OCI-LY1 (cell line): ENCODE measurements around the gene STX8.

Experiments
- H2AFZ ChIP-seq: fragments of 200-600 bp; sonication (generic), shearing (Covaris generic); 2 replicates; pipeline ENCODE4 v1.6.0; 2014; ENCODE audit warnings: antibody characterized with exemption, mild to moderate bottlenecking, low read length
- H3F3A ChIP-seq: fragments of 200-600 bp; sonication (generic), shearing (Covaris generic); 2 replicates; pipeline ENCODE4 v1.6.0; 2014; ENCODE audit warnings: mild to moderate bottlenecking, antibody characterized with exemption, low read length, moderate library complexity; ENCODE audit not compliant: insufficient read depth
- H3K27ac ChIP-seq: fragments of 200-600 bp; sonication (generic); 2 replicates; pipeline ENCODE4 v1.5.1; 2014; ENCODE audit warnings: low read length, mixed run types, mild to moderate bottlenecking, low read depth; ENCODE audit not compliant: poor library complexity, severe bottlenecking
- H3K27me3 ChIP-seq: fragments of 200-600 bp; sonication (generic); 2 replicates; pipeline ENCODE4 v1.6.0; 2014; ENCODE audit warnings: antibody characterized with exemption, mild to moderate bottlenecking, low read length, moderate library complexity; ENCODE audit not compliant: insufficient read depth
- H3K36me3 ChIP-seq: fragments of 200-600 bp; sonication (generic); 2 replicates; pipeline ENCODE4 v1.6.1; 2014; ENCODE audit warnings: mild to moderate bottlenecking, antibody characterized with exemption, low read length, moderate library complexity, mixed read lengths; ENCODE audit not compliant: insufficient read depth
- H3K4me1 ChIP-seq: fragments of 200-600 bp; sonication (generic); 2 replicates; pipeline ENCODE4 v1.5.1; 2014; ENCODE audit warnings: mild to moderate bottlenecking, low read length, moderate library complexity; ENCODE audit not compliant: insufficient read depth, severe bottlenecking
- H3K4me2 ChIP-seq: fragments of 200-600 bp; sonication (generic), shearing (Covaris generic); 2 replicates; pipeline ENCODE4 v1.6.1; 2014; ENCODE audit warnings: low read length
- H3K4me3 ChIP-seq: fragments of 200-600 bp; sonication (generic); 2 replicates; pipeline ENCODE4 v1.5.1; 2014; ENCODE audit warnings: low read length, low read depth, mild to moderate bottlenecking, mixed read lengths; ENCODE audit not compliant: poor library complexity, severe bottlenecking
- H3K79me2 ChIP-seq: fragments of 200-600 bp; shearing (Covaris generic); 2 replicates; pipeline ENCODE4 v1.6.1; 2016; ENCODE audit warnings: mixed run types, low read length, mixed read lengths; ENCODE audit not compliant: insufficient read depth
- H3K9ac ChIP-seq: fragments of 200-600 bp; sonication (generic), shearing (Covaris generic); 2 replicates; pipeline ENCODE4 v1.6.1; 2014; ENCODE audit warnings: mild to moderate bottlenecking, low read length, mixed read lengths
- H3K9me2 ChIP-seq: fragments of 200-600 bp; sonication (generic), shearing (Covaris generic); 2 replicates; pipeline ENCODE4 v1.6.1; 2014; ENCODE audit warnings: low read depth, mild to moderate bottlenecking, low read length, mixed read lengths
- H3K9me3 ChIP-seq: fragments of 200-600 bp; shearing (Covaris generic); 2 replicates; pipeline ENCODE4 v1.6.1; 2014; ENCODE audit warnings: low read length, mixed read lengths
- H4K20me1 ChIP-seq: fragments of 200-600 bp; sonication (generic), shearing (Covaris generic); 2 replicates; pipeline ENCODE4 v1.6.0; 2016; ENCODE audit warnings: mild to moderate bottlenecking, low read length; ENCODE audit not compliant: insufficient read depth
- EZH2 ChIP-seq: fragments of 200-600 bp; sonication (generic), shearing (Covaris generic); IDR thresholded peaks from 2 replicates; pipeline ENCODE4 v1.8.0; 2017; ENCODE audit warnings: borderline replicate concordance, mixed run types, mild to moderate bottlenecking, antibody characterized with exemption, low read length, moderate library complexity, mixed read lengths
- TF ChIP-seq, protein P1 (sequence below): fragments of 200-600 bp; sonication (generic), shearing (Covaris generic); IDR thresholded peaks from 2 replicates; pipeline ENCODE4 v1.5.1; 2017; ENCODE audit warnings: mild to moderate bottlenecking, antibody characterized with exemption, low read length, moderate library complexity, mixed read lengths

The STX8 gene

DNA sequence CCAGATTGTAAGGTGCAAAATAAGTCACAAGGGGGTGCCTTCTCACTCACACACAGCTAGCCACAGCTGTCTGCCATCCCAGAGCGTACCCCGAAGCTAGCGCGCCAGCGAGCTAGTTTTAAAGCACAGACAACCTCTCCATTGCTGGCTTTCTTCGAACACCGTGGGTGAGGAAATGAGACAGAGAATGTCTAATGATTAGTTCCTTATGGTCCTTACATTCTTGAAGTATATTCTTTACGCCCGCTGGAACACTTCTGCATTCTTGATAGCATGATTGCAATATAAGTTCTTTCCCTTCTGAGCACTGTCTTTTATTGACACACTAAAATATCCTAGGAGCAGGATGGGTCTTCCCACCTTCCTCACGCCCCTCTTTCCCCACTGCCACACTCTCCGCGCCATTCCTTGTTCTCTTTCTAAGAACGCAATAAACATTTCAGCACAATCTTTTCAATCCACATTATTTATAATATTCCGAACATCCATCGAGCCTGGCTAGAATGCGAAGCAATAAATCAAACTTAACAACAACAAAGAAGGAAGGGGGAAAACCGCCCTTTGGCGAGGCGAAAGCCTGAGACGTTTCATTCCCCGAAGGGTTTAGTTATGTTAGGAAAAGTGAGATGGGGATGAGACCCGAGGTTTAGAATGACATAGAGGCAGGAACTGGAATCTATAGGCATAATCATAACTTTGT lies 303.0 kb downstream of the STX8 start:
- no peak for TF ChIP-seq EZH2
- TF ChIP-seq, protein P1, sequence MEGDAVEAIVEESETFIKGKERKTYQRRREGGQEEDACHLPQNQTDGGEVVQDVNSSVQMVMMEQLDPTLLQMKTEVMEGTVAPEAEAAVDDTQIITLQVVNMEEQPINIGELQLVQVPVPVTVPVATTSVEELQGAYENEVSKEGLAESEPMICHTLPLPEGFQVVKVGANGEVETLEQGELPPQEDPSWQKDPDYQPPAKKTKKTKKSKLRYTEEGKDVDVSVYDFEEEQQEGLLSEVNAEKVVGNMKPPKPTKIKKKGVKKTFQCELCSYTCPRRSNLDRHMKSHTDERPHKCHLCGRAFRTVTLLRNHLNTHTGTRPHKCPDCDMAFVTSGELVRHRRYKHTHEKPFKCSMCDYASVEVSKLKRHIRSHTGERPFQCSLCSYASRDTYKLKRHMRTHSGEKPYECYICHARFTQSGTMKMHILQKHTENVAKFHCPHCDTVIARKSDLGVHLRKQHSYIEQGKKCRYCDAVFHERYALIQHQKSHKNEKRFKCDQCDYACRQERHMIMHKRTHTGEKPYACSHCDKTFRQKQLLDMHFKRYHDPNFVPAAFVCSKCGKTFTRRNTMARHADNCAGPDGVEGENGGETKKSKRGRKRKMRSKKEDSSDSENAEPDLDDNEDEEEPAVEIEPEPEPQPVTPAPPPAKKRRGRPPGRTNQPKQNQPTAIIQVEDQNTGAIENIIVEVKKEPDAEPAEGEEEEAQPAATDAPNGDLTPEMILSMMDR, result no peak
- no peaks in the 10 kb centered on the region for H3K27me3 ChIP-seq
- no peaks in the 10 kb centered on the region for H3F3A ChIP-seq

DNA sequence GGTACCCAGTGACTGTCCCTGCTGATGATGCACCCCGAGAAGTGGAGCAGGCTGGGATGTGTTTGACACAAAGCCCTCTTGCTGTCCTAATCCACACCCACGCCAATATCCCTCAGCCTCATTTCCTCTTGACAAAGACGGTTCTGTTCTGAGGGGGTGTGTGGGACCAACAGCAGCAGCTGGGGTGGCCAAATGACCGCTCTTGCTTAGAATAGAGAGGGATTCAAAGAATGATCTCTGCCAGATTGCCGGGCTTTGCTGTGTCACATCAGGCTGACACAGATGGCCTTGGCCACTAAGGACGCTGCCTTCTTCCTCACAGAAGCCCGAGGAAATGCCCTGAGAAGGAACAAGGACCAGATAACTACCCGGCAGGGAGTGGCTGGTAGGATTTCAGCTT lies 303.6 kb downstream of the STX8 start:
- H3K27ac ChIP-seq, result no peak overlapping the region
- no peak overlapping the region for H3K4me2 ChIP-seq
- no peak for TF ChIP-seq EZH2
- TF ChIP-seq, protein P1, result no peak
- no peak overlapping the region for H2AFZ ChIP-seq
- no peaks in the 10 kb centered on the region for H3F3A ChIP-seq
- H3K79me2 ChIP-seq, result no peaks in the 10 kb centered on the region
- no peaks in the 10 kb centered on the region for H3K36me3 ChIP-seq
- no peak overlapping the region for H3K9ac ChIP-seq
- no peak overlapping the region for H3K4me3 ChIP-seq
- H3K4me1 ChIP-seq, result no peaks in the 10 kb centered on the region
- no peaks in the 10 kb centered on the region for H3K9me3 ChIP-seq
- H4K20me1 ChIP-seq, result no peaks in the 10 kb centered on the region
- H3K9me2 ChIP-seq, result no peaks in the 10 kb centered on the region
- no peaks in the 10 kb centered on the region for H3K27me3 ChIP-seq

More for the DNA sequence above, 303.0 kb downstream of the STX8 start:
- Histone ChIP-seq H3K9me2 (no peaks in the 10 kb centered on the region), H3K27ac (no peak overlapping the region), H2AFZ (no peak overlapping the region), H3K36me3 (no peaks in the 10 kb centered on the region), H3K4me1 (no peaks in the 10 kb centered on the region), H3K79me2 (no peaks in the 10 kb centered on the region), H3K4me3 (no peak overlapping the region), H3K4me2 (no peak overlapping the region), H3K9me3 (no peaks in the 10 kb centered on the region), H3K9ac (no peak overlapping the region), H4K20me1 (no peaks in the 10 kb centered on the region)

DNA sequence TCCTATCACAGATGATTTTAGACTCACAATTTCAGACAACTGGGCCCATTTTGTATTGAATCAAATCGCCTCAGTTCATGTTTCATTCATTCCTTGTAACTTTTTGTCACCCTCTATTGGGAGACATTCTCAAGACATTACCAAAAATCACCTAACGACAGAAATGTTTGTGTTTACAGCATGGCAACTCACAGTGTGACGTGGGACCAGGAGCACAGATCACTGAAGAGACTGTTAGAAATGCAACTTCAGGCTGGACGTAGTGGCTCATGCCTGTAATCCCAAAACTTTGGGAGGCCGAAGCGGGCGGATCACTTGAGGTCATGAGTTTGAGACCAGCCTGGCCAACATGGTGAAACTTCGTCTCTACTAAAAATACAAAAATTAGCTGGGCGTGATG lies 304.7 kb downstream of the STX8 start:
- H3K79me2 ChIP-seq, result no peaks in the 10 kb centered on the region
- no peak overlapping the region for H3K4me3 ChIP-seq
- no peak overlapping the region for H3K4me2 ChIP-seq
- H3F3A ChIP-seq, result no peaks in the 10 kb centered on the region
- H3K4me1 ChIP-seq, result no peaks in the 10 kb centered on the region
- H3K27me3 ChIP-seq, result no peaks in the 10 kb centered on the region
- no peak overlapping the region for H2AFZ ChIP-seq
- H3K27ac ChIP-seq, result no peak overlapping the region
- no peaks in the 10 kb centered on the region for H4K20me1 ChIP-seq
- no peaks in the 10 kb centered on the region for H3K9me3 ChIP-seq
- no peaks in the 10 kb centered on the region for H3K9me2 ChIP-seq
- no peak for TF ChIP-seq EZH2
- TF ChIP-seq, protein P1, result no peak
- no peak overlapping the region for H3K9ac ChIP-seq
- no peaks in the 10 kb centered on the region for H3K36me3 ChIP-seq
